Subcutaneous abdominal adipose tissue (tissue), 5 donors: Measurements from ENCODE around the gene STIP1.

Experiments used
- H3K27ac ChIP-seq: one replicate; pipeline ENCODE4 v1.7.0; 2013; ENCODE audit warnings: low read depth, mild to moderate bottlenecking, inconsistent platforms, low read length, moderate library complexity
- H3K27me3 ChIP-seq, 5 donors: one replicate each; pipeline ENCODE4 v1.7.0; 2013; ENCODE audit warnings: low read length in 5 of 5, inconsistent platforms in 1 of 5; ENCODE audit not compliant: control insufficient read depth in 5 of 5, insufficient read depth in 4 of 5
- H3K36me3 ChIP-seq, 5 donors: one replicate each; pipeline ENCODE4 v1.7.0; 2013; ENCODE audit warnings: low read length in 5 of 5; ENCODE audit not compliant: control insufficient read depth in 5 of 5, insufficient read depth in 5 of 5
- H3K4me1 ChIP-seq, 5 donors: one replicate each; pipeline ENCODE4 v1.7.0; 2013; ENCODE audit warnings: low read length in 5 of 5, mild to moderate bottlenecking in 3 of 5, moderate library complexity in 1 of 5; ENCODE audit not compliant: control insufficient read depth in 5 of 5, insufficient read depth in 5 of 5
- H3K4me3 ChIP-seq, 5 donors: one replicate each; pipeline ENCODE4 v1.7.0; 2013; ENCODE audit warnings: low read length in 5 of 5, low read depth in 1 of 5
- H3K9ac ChIP-seq, 5 donors: one replicate each; pipeline ENCODE4 v1.7.0; 2013; ENCODE audit warnings: low read length in 5 of 5, mild to moderate bottlenecking in 4 of 5, moderate library complexity in 3 of 5
- H3K9me3 ChIP-seq, 5 donors: one replicate each; pipeline ENCODE4 v1.7.0; 2013; ENCODE audit warnings: low read length in 5 of 5; ENCODE audit not compliant: control insufficient read depth in 5 of 5
- donor health status: healthy.
- donor health status: healthy.
- donor health status: healthy.
- donor health status: healthy.
- donor health status: healthy.

STIP1 gene

DNA sequence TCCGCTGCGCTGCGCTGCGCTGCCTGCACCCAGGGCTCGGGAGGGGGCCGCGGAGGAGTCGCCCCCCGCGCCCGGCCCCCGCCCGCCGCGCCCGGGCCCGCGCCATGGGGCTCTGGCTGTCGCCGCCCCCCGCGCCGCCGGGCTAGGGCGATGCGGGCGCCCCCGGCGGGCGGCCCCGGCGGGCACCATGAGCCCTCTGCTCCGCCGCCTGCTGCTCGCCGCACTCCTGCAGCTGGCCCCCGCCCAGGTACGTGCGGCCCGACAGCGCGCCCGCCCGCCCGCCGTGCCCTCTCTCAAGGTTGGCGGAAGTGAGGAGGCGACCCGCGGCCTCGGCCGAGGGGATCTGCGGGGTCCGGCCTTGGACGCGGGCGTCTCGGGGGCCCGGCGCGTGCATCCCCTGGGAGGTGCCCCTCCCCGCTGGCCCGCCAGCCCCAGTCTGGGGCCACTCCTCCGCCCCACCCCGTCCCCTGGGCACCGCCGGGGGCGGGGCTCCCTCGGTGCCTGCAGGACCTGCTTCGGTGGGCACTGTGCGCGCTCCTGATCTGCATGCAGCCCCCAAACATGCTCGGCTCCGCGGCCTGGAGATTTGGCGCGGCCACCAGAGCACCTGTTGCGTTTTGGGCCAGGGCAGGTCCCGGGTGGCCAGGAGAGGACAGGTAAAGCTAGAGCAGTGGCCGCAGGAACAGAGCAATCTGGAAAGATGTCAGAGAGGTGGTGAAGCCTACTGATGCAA, 48.8 kb downstream of the STIP1 start:
- peaks cover 8 to 54% (median 42%) of the 10 kb centered on the region in 5 donors for H3K4me1 ChIP-seq
- H3K9me3 ChIP-seq, result no peaks in the 10 kb centered on the region
- peak overlapping the region; percentile 69 for H3K27ac ChIP-seq
- H3K4me3 ChIP-seq, result peak overlapping the region; percentile 62 to 89 (median 76)
- H3K36me3 ChIP-seq, result peaks cover 0 to 28% (median 23%) of the 10 kb centered on the region in 5 donors
- peak overlapping the region in 4 of 5 donors; percentile 34 to 80 (median 60) for H3K9ac ChIP-seq
- no peaks in the 10 kb centered on the region for H3K27me3 ChIP-seq

DNA sequence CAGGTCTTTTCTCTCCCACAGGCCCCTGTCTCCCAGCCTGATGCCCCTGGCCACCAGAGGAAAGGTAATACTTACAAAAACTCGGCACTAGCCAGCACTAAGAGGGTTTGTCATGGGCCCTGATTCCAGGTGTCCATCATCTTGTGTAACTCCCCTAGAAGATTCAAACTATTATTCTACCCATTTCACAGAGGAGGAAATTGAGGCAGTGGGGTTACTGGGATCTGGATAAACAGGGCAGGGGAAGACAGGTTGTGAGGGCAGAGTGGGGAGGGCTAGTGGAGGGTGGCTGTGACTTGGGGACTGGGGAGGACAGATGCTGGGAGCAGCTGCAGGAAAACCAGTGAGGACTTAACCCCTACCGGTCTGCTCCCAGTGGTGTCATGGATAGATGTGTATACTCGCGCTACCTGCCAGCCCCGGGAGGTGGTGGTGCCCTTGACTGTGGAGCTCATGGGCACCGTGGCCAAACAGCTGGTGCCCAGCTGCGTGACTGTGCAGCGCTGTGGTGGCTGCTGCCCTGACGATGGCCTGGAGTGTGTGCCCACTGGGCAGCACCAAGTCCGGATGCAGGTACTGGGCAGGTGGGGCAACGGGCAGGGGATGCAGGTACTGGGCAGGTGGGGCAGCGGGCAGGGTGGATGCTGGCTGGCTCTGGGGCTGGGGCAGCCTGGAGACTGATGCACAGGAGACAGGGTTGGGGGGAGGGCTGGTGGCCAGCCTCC, 49.6 kb downstream of the STIP1 start:
- Histone ChIP-seq H3K9ac (peak overlapping the region in 4 of 5 donors; percentile 34 to 80 (median 60)), H3K27ac (peak overlapping the region; percentile 69), H3K36me3 (peaks cover 0 to 28% (median 23%) of the 10 kb centered on the region in 5 donors), H3K4me3 (peak overlapping the region; percentile 62 to 89 (median 76)), H3K9me3 (no peaks in the 10 kb centered on the region), H3K27me3 (peaks cover 0 to 2% (median 0%) of the 10 kb centered on the region in 5 donors), H3K4me1 (peaks cover 12 to 54% (median 46%) of the 10 kb centered on the region in 5 donors)

DNA sequence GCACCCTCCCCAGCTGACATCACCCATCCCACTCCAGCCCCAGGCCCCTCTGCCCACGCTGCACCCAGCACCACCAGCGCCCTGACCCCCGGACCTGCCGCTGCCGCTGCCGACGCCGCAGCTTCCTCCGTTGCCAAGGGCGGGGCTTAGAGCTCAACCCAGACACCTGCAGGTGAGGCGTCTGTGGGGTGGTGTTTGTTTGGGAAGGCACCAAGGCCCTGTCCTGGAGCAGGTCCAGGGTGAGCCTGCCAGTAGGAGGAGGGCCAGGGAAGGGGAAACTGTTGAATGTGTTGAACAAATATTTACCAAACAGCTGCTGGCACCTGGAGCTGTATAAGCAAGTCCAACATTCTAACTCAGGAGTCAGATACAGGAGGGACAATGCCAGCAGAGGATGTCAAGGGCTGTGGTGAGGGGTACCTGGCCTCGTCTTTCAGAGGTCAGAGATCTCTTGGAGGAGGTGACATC, 51.5 kb downstream of the STIP1 start:
- peaks cover 0 to 7% (median 0%) of the 10 kb centered on the region in 5 donors for H3K27me3 ChIP-seq
- H3K4me1 ChIP-seq, result peaks cover 14 to 55% (median 46%) of the 10 kb centered on the region in 5 donors
- H3K9ac ChIP-seq, result no peak overlapping the region
- peaks cover 0 to 28% (median 23%) of the 10 kb centered on the region in 5 donors for H3K36me3 ChIP-seq
- no peak overlapping the region for H3K4me3 ChIP-seq
- no peaks in the 10 kb centered on the region for H3K9me3 ChIP-seq
- H3K27ac ChIP-seq, result no peak overlapping the region

- no peaks in the 10 kb centered on the region for H3K9me3 ChIP-seq
- H3K4me1 ChIP-seq, result peaks cover 13 to 55% (median 45%) of the 10 kb centered on the region in 5 donors
- peaks cover 0 to 29% (median 24%) of the 10 kb centered on the region in 5 donors for H3K36me3 ChIP-seq
- H3K27ac ChIP-seq, result no peak overlapping the region
- peaks cover 0 to 7% (median 0%) of the 10 kb centered on the region in 5 donors for H3K27me3 ChIP-seq
- no peak overlapping the region for H3K4me3 ChIP-seq
- H3K9ac ChIP-seq, result no peak overlapping the region
These were observed 52.1 kb downstream of the STIP1 start for GRCh38 chr11:64238076-64238475.

DNA sequence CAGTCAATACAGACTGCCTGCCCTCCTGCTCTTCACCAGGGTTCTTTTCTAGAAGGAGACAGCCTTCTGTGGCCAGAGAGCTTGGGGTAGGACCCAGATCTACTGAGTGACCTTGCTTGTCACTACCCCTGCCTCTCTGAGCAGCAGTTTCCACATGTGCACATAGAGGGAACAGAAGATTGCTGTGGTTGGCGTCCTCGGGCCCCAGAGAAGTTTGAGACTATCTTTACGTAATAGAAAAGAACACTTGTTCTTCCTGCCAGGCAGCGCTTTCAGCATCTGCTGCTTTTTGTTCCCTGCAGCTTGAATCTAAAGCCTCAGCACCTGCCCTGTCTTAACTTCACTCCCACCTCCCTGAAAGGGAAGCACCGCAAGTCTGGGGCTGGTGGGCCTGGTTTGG, 53.0 kb downstream of the STIP1 start:
- no peak overlapping the region for H3K4me3 ChIP-seq
- peaks cover 12 to 56% (median 42%) of the 10 kb centered on the region in 5 donors for H3K4me1 ChIP-seq
- H3K9ac ChIP-seq, result no peak overlapping the region
- no peaks in the 10 kb centered on the region for H3K9me3 ChIP-seq
- peaks cover 0 to 39% (median 31%) of the 10 kb centered on the region in 5 donors for H3K36me3 ChIP-seq
- H3K27ac ChIP-seq, result peak overlapping the region; percentile 54
- peaks cover 0 to 7% (median 0%) of the 10 kb centered on the region in 5 donors for H3K27me3 ChIP-seq

DNA sequence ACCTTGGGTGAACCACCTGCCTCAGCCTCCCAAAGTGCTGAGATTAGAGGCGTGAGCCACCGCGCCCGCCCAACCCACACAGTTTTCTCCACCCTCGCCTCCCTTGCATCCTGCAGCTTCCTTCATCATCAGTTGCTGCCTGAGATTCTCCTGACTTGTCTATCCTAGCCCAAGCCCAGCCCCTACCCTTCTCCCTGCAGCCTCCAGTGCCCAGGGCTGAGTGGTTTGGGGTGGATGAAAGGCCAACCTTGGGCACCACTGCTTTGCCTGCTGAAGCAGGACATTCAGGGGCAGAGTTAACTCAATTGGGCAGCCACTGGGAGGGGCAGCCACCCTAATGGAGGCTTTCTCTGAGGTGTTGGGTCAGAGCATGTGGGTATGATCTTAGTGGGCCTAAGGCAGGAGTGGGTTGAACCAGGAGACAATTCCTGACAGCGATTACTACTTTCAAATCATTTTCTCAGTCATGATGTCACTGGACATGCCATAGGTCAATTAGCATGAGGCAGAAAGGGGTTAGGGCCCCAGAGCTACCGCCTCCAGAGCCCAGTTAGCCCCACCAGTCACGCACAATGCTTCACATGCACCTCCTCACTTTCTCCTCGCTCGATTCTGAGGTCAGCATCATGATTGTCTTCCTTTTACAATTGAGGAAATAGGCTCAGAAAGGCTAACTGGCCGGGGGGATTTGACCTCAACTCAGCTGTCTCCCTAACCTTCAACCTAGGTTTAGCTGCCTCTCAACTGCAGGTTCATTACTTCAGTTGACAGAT, 53.9 kb downstream of the STIP1 start:
- H3K36me3 ChIP-seq, result peaks cover 0 to 42% (median 34%) of the 10 kb centered on the region in 5 donors
- no peaks in the 10 kb centered on the region for H3K9me3 ChIP-seq
- peaks cover 12 to 61% (median 40%) of the 10 kb centered on the region in 5 donors for H3K4me1 ChIP-seq
- peak overlapping the region; percentile 72 to 95 (median 90) for H3K9ac ChIP-seq
- H3K27ac ChIP-seq, result peak overlapping the region; percentile 99
- peaks cover 0 to 7% (median 0%) of the 10 kb centered on the region in 5 donors for H3K27me3 ChIP-seq
- H3K4me3 ChIP-seq, result peak overlapping the region; percentile 42 to 84 (median 79)

DNA sequence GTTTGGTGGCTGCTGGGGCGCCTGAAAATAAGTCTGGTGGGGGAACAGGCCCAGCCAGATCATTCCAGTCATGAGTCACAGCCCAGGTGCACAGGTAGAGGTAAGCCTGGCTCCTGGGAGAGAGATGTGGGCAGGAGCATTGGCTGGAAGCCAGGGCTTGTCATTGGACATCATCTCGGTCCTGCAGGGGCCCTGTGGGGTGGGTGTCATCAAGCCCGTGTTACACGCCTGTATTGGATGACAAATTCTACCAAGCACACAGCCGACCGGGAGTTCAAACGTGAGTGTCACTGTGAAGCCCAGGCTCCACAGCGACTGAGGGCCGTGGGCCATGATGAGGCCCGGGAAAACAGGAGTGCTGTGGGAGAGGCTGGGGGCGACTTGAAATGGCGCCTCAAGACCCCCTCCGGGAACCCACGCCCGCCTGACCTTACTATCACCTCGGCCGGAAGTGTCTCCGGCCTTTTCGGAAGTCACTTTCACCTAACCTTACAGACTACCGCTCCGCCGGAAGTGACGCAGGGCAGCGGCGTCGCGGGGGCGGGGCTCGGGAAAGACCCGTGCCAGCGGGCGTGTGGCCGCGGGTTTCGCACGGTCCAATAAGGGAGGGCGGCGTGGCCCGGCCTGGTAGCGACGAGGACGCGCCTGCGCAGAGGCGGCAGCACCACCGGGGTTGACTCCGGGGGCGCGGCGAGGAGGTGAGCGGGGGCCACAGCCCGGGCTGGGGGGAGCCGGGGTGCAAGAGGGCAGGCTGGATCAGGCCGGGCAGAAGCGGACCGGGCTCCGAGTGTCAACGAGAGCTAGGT, 54.7 kb downstream of the STIP1 start, which contains the start of gene FKBP2:
FKBP2 (plus strand) TSS at position 661 of the 806 bp plus-strand sequence. CDS start 1,293 bp downstream, outside the sequence.
- no peaks in the 10 kb centered on the region for H3K9me3 ChIP-seq
- H3K36me3 ChIP-seq, result peaks cover 0 to 42% (median 34%) of the 10 kb centered on the region in 5 donors
- H3K4me1 ChIP-seq, result peaks cover 8 to 61% (median 40%) of the 10 kb centered on the region in 5 donors
- peak within 1 kb of the TSS; percentile 75 to 86 (median 84) for H3K4me3 ChIP-seq
- H3K27me3 ChIP-seq, result peaks cover 0 to 7% (median 0%) of the 10 kb centered on the region in 5 donors
- peak within 1 kb of the TSS; percentile 99 for H3K27ac ChIP-seq
- peak within 1 kb of the TSS; percentile 79 to 95 (median 90) for H3K9ac ChIP-seq

- Histone ChIP-seq H3K9me3 (no peaks in the 10 kb centered on the region), H3K27ac (peak overlapping the region; percentile 99), H3K27me3 (peaks cover 0 to 7% (median 0%) of the 10 kb centered on the region in 5 donors), H3K4me3 (peak overlapping the region in 4 of 5 donors; percentile 75 to 86 (median 82)), H3K9ac (peak overlapping the region in 4 of 5 donors; percentile 72 to 95 (median 91)), H3K36me3 (peaks cover 0 to 39% (median 34%) of the 10 kb centered on the region in 5 donors), H3K4me1 (peaks cover 7 to 61% (median 40%) of the 10 kb centered on the region in 5 donors)
These were observed 55.2 kb downstream of the STIP1 start for GRCh38 chr11:64241241-64241490.
